Panc1 (cell line): Measurements from ENCODE around the gene PLIN5.

ENCODE experiments used
- POLR2AphosphoS5 ChIP-seq: IDR thresholded peaks from 2 replicates; pipeline ENCODE4 v1.6.1; 2012; ENCODE audit warnings: mild to moderate bottlenecking, low read depth, low read length, moderate library complexity
- REST ChIP-seq, 2 experiments: IDR thresholded peaks; 2 replicates each; pipeline ENCODE4 v1.6.1; 2011 to 2012; ENCODE audit warnings: low read depth in 2 of 2, control low read depth in 1 of 2, low read length in 1 of 2, mild to moderate bottlenecking in 1 of 2, moderate library complexity in 1 of 2; ENCODE audit not compliant: insufficient read depth in 1 of 2
- SIN3A ChIP-seq: IDR thresholded peaks from 2 replicates; pipeline ENCODE4 v1.6.1; 2012; ENCODE audit warnings: low read depth, mild to moderate bottlenecking, low read length, moderate library complexity, borderline replicate concordance; ENCODE audit not compliant: insufficient read depth
- TCF7L2 ChIP-seq: IDR thresholded peaks from 2 replicates; pipeline ENCODE4 v1.6.1; 2011; ENCODE audit warnings: mild to moderate bottlenecking, low read depth, low read length, inconsistent platforms
- TF ChIP-seq, protein P1 (sequence below): fragments of 450-650 bp; IDR thresholded peaks from 2 replicates; pipeline ENCODE4 v1.5.1; 2017; ENCODE audit warnings: mild to moderate bottlenecking

DNA sequence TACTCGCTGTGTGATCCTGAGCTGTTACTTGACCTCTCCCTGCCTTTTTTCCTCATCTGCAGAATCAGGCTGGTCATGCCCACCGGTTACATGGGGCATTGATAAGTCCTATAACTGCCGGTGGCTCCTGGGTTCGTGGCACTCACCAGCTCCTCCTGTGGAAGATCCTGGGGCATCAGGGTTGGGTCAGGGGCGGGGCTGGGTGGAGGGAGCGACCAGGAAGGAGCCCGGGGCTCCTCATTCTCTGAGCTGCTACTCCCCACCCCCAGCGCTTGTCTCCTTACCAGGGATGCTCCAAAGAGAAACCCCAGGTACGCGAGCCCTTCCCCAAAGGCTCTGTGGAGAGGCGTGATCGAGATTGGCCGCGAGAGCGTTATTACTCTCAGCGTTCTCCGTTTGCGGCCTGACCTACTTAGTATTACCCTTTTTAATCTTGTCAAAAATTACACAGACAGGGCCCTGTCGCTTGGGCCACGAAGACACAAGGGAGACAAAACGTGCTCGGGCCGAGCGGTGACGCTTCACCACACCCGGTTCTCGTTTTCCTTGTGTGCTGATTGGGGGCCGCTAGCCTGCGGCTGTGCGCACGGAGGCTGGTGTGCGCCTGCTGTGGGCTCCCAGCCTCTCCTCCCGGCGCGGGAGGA lies 52.2 kb downstream of the PLIN5 start:
- TF ChIP-seq, protein P1, sequence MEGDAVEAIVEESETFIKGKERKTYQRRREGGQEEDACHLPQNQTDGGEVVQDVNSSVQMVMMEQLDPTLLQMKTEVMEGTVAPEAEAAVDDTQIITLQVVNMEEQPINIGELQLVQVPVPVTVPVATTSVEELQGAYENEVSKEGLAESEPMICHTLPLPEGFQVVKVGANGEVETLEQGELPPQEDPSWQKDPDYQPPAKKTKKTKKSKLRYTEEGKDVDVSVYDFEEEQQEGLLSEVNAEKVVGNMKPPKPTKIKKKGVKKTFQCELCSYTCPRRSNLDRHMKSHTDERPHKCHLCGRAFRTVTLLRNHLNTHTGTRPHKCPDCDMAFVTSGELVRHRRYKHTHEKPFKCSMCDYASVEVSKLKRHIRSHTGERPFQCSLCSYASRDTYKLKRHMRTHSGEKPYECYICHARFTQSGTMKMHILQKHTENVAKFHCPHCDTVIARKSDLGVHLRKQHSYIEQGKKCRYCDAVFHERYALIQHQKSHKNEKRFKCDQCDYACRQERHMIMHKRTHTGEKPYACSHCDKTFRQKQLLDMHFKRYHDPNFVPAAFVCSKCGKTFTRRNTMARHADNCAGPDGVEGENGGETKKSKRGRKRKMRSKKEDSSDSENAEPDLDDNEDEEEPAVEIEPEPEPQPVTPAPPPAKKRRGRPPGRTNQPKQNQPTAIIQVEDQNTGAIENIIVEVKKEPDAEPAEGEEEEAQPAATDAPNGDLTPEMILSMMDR, result no peak
- no peak for TF ChIP-seq TCF7L2
- no peak for TF ChIP-seq POLR2AphosphoS5
- no peak for TF ChIP-seq SIN3A
- no peak for TF ChIP-seq REST (IDR thresholded peaks at IDR 0.05; ENCODE audit: insufficient read depth in 1 of 2, low read depth in 2 of 2, low read length in 1 of 2)
